T-cell (primary cell): Measurements from ENCODE around the gene TP53BP2. TPM values are rescaled to one million over a fixed set of nuclear protein-coding genes. Genes with fewer than 3 reads are reported as not detected.
"Not testable (repeated sequence)": the region's sequence is repeated elsewhere in the genome, so short reads cannot be mapped to it uniquely, and the experiment has no call there.

Experiments
- ATAC-seq, 4 experiments: fragments of 200-7000 bp in 3 of 4; fragments of 150-1000 bp in 1 of 4; cut with Tn5 transposase; replicated peaks in 1 of 4; 1 replicate in 3 of 4; 2 replicates in 1 of 4; pipeline ENCODE4 v1.10.0; 2021; ENCODE audit warnings: moderate library complexity in 3 of 4, mild to moderate bottlenecking in 2 of 4, moderate number of reproducible peaks in 1 of 4
- CTCF ChIA-PET, 2 donors: fragments of 300-600 bp; sonication (Branson Sonifier 250); formaldehyde crosslinking; loops; one replicate each; lab custom pipeline; 2022; ENCODE audit warnings: antibody characterized with exemption in 2 of 2; lab: Charles Lee
- POLR2A ChIA-PET, 2 donors: fragments of 300-600 bp; sonication (Branson Sonifier 250); formaldehyde crosslinking; loops; one replicate each; lab custom pipeline; 2022; ENCODE audit warnings: antibody characterized with exemption in 2 of 2; lab: Charles Lee
- DNase-seq, 35 experiments: peaks; one replicate each; pipeline versions ENCODE4 v3.0.0 to v3.0.0-alpha.2; 2013 to 2023
- H3K27ac ChIP-seq: one replicate; pipeline ENCODE4 v1.5.1; 2013; ENCODE audit warnings: low read length
- H3K27me3 ChIP-seq, 2 experiments: replicated peaks in 1 of 2; 1 replicate in 1 of 2; 2 replicates in 1 of 2; pipeline versions ENCODE4 v1.6.1 to v1.7.0; 2013; ENCODE audit warnings: low read length in 1 of 2, mixed read lengths in 1 of 2; ENCODE audit not compliant: control insufficient read depth in 2 of 2, insufficient read depth in 2 of 2; ENCODE audit errors: extremely low read depth in 1 of 2
- H3K36me3 ChIP-seq, 2 donors: 1 replicate in 1 of 2; 2 replicates in 1 of 2; pipeline versions ENCODE4 v1.6.1 to v1.7.0; 2013; ENCODE audit warnings: low read length in 1 of 2; ENCODE audit not compliant: control insufficient read depth in 2 of 2, insufficient read depth in 1 of 2; ENCODE audit errors: extremely low read depth in 1 of 2
- H3K4me1 ChIP-seq, 2 experiments: 1 replicate in 1 of 2; 2 replicates in 1 of 2; pipeline versions ENCODE4 v1.6.1 to v1.7.0; 2013; ENCODE audit warnings: low read length in 2 of 2, mixed read lengths in 1 of 2; ENCODE audit not compliant: insufficient read depth in 2 of 2, control insufficient read depth in 1 of 2; ENCODE audit errors: extremely low read depth in 1 of 2
- H3K4me3 ChIP-seq, 2 donors: 1 replicate in 1 of 2; 2 replicates in 1 of 2; pipeline versions ENCODE4 v1.5.1 to v1.7.0; 2013; ENCODE audit warnings: mild to moderate bottlenecking in 2 of 2, low read length in 1 of 2, moderate library complexity in 1 of 2; ENCODE audit not compliant: control insufficient read depth in 1 of 2; ENCODE audit errors: extremely low read depth in 1 of 2
- H3K9me3 ChIP-seq: 2 replicates; pipeline ENCODE4 v1.7.0; 2013
- H3K27ac Mint-ChIP-seq, 2 donors: one replicate each; pipeline ENCODE4 v1.8.0; 2020 to 2021; ENCODE audit warnings: mild to moderate bottlenecking in 2 of 2, mixed read lengths in 2 of 2
- H3K27me3 Mint-ChIP-seq, 2 donors: one replicate each; pipeline ENCODE4 v1.8.0; 2021 to 2022; ENCODE audit warnings: mixed read lengths in 2 of 2
- H3K36me3 Mint-ChIP-seq: one replicate; pipeline ENCODE4 v1.8.0; 2021; ENCODE audit warnings: mixed read lengths
- H3K4me1 Mint-ChIP-seq, 3 donors: one replicate each; pipeline ENCODE4 v1.8.0; 2020 to 2022; ENCODE audit warnings: mixed read lengths in 3 of 3, mild to moderate bottlenecking in 1 of 3
- H3K4me3 Mint-ChIP-seq, 3 donors: one replicate each; pipeline ENCODE4 v1.8.0; 2020 to 2022; ENCODE audit warnings: mild to moderate bottlenecking in 3 of 3, mixed read lengths in 3 of 3, moderate library complexity in 3 of 3
- H3K9me3 Mint-ChIP-seq, 3 donors: one replicate each; pipeline ENCODE4 v1.8.0; 2020 to 2022; ENCODE audit warnings: mixed read lengths in 3 of 3
- WGBS: methylation state at CpG from one replicate; pipeline ENCODE4 v1.1.5; 2013; ENCODE audit warnings: missing lambda C conversion rate; ENCODE audit not compliant: insufficient coverage; 5-methylcytosine and 5-hydroxymethylcytosine counted together
- total RNA-seq, 35 experiments: library from RNA in 6 of 35; stranded (reverse) in 6 of 35; fragments of 120-200 nt in 1 of 35; gene quantifications; one replicate each; pipeline versions ENCODE4 v1.2.1 to v1.2.4 and lab custom pipeline; 2013 to 2026

TP53BP2 gene, protein sequence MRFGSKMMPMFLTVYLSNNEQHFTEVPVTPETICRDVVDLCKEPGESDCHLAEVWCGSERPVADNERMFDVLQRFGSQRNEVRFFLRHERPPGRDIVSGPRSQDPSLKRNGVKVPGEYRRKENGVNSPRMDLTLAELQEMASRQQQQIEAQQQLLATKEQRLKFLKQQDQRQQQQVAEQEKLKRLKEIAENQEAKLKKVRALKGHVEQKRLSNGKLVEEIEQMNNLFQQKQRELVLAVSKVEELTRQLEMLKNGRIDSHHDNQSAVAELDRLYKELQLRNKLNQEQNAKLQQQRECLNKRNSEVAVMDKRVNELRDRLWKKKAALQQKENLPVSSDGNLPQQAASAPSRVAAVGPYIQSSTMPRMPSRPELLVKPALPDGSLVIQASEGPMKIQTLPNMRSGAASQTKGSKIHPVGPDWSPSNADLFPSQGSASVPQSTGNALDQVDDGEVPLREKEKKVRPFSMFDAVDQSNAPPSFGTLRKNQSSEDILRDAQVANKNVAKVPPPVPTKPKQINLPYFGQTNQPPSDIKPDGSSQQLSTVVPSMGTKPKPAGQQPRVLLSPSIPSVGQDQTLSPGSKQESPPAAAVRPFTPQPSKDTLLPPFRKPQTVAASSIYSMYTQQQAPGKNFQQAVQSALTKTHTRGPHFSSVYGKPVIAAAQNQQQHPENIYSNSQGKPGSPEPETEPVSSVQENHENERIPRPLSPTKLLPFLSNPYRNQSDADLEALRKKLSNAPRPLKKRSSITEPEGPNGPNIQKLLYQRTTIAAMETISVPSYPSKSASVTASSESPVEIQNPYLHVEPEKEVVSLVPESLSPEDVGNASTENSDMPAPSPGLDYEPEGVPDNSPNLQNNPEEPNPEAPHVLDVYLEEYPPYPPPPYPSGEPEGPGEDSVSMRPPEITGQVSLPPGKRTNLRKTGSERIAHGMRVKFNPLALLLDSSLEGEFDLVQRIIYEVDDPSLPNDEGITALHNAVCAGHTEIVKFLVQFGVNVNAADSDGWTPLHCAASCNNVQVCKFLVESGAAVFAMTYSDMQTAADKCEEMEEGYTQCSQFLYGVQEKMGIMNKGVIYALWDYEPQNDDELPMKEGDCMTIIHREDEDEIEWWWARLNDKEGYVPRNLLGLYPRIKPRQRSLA
- total RNA-seq (10 to 100 TPM; 46.9 to 84.0 (median 53.1) TPM), total RNA-seq (lab: John Stamatoyannopoulos, UW) (66.5 to 276 (median 120) reads per million in 29 experiments)
- 25.2 TPM for total RNA-seq (2013)

DNA sequence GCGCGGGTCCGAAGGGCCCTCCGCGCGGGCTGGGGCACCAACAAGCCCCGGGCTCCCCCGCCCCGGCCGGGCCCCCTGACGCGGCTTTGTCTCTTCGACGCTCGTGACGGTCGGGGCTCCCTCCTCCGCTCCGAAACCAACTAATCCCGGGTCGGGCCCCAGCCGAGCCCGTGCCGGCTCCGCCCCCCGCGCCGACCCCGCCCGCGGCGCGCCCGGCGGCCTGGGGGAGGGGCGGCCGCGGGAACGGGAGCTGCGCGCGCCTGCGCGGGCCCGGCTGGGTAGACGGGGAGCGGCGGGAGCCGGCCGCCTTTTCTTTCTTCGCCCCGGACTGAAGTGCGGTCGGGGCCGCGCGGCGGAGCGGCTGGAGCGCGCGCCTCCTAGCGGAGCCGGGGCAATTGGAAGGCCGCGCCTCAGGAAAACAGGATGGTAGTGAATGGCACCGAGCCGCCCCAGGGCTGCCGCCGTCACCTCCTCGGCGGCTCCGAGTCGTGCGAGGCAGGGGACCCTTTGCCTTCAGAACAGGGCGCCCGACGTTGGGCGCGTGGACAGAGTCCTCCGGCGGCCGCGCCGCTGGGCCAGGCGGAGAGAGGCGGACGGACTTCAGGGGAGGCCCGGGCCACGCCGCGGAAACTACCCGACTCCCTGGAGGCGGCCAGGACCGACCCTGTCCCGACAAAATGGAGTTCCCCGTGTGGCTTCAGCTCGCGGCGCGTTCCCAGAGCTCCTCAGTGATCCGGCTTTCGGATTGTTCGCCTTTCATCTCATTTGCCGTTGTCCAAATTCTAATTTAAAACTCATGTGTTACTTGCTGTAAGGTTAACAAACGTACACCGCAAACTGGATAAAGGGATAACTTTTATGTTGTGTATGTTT, at the start of gene TP53BP2:
TP53BP2 (minus strand) TSS at position 138 of the 873 bp plus-strand sequence. CDS start 267 bp downstream, outside the sequence.
- POLR2A ChIA-PET: interaction anchor here (0.6 to 3.2 kb wide), 8 partner anchors 10 to 54 kb away, joined by 3 to 22 read pairs (median 3); no protein-coding TSS in a partner anchor
- under 1% methylated on average over 88 of the region's 107 CpGs for WGBS
- peak within 1 kb of the TSS; percentile 94 to 97 (median 96) for H3K4me3 Mint-ChIP-seq
- H3K36me3 Mint-ChIP-seq: no peaks in the 10 kb centered on the region
- peak; percentile 73 to 92 (median 81) for DNase-seq
- H3K27ac Mint-ChIP-seq: peak within 1 kb of the TSS; percentile 96 to 97
- H3K4me1 Mint-ChIP-seq: peaks cover 35 to 52% (median 38%) of the 10 kb centered on the region in 3 donors
- peak within 1 kb of the TSS; percentile 74 to 85 for H3K4me3 ChIP-seq
- peaks cover 9 to 19% of the 10 kb centered on the region in 2 experiments for H3K4me1 ChIP-seq
- H3K27me3 ChIP-seq: no peaks in the 10 kb centered on the region
- ATAC-seq: peak; percentile 84 to 90 (median 86)
- no peaks in the 10 kb centered on the region for H3K27me3 Mint-ChIP-seq
- CTCF ChIA-PET: interaction anchor here in 1 of 2 donors (0.6 to 2.5 kb wide), 5 partner anchors 13 to 53 kb away, joined by 3 to 10 read pairs (median 10); no protein-coding TSS in a partner anchor
- H3K36me3 ChIP-seq: no peaks in the 10 kb centered on the region
- no peaks in the 10 kb centered on the region for H3K9me3 Mint-ChIP-seq
- peak within 1 kb of the TSS; percentile 88 for H3K27ac ChIP-seq
- H3K9me3 ChIP-seq: no peaks in the 10 kb centered on the region

DNA sequence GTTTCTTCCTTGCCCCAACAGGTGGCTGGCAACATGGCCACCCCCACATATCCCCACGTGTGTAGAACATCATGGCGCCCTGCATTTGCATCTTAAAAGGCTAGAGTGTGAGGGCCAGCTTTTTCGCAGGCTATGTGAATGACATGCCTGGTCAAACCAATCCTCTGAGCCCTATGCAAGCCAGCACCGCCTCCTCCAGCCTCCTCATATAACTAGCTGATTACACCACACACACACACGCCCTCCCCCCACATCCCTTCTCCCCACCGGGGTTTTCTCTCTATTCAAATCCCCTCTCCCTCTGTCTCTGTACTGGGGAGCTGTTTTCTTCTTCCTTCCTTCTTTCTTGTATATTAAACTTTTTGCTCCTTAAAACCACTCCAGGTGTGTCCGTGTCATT, 44.7 kb upstream of the TP53BP2 start:
- POLR2A ChIA-PET, H3K36me3 Mint-ChIP-seq, H3K9me3 Mint-ChIP-seq, H3K36me3 ChIP-seq, H3K4me3 Mint-ChIP-seq, ATAC-seq, H3K27ac Mint-ChIP-seq, H3K27me3 Mint-ChIP-seq, H3K4me1 Mint-ChIP-seq, CTCF ChIA-PET, H3K27ac ChIP-seq, H3K9me3 ChIP-seq, DNase-seq, H3K4me3 ChIP-seq, H3K4me1 ChIP-seq, H3K27me3 ChIP-seq: not testable (repeated sequence)
- WGBS: no CpG with 5 or more reads among the region's 7 CpGs

DNA sequence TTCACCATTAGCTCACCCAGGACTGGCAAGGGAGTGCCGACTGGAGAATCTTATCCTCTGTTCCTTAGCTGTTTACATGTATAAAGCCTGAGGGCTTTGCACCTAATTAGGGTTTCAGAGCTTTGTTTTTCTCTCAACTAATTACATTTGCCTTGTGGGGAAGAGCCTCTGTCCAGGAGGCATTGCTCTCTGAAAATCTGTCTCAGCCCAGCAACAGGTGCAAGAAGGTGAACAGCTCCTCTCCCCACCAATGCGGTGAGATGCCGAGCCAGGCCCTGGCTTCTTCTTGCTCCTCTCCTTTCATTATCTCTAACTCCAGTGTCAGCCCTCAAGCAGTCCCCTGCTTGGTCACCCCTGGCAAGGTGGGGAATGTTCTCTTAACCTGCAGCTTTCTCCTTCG, 43.6 kb upstream of the TP53BP2 start:
- H3K27me3 ChIP-seq, POLR2A ChIA-PET, H3K27ac ChIP-seq, H3K9me3 ChIP-seq, ATAC-seq, H3K9me3 Mint-ChIP-seq, DNase-seq, H3K4me3 ChIP-seq, H3K27me3 Mint-ChIP-seq, CTCF ChIA-PET, H3K36me3 ChIP-seq, H3K4me3 Mint-ChIP-seq, H3K4me1 Mint-ChIP-seq, H3K4me1 ChIP-seq, H3K36me3 Mint-ChIP-seq, H3K27ac Mint-ChIP-seq: not testable (repeated sequence)
- WGBS: no CpG with 5 or more reads among the region's 4 CpGs

DNA sequence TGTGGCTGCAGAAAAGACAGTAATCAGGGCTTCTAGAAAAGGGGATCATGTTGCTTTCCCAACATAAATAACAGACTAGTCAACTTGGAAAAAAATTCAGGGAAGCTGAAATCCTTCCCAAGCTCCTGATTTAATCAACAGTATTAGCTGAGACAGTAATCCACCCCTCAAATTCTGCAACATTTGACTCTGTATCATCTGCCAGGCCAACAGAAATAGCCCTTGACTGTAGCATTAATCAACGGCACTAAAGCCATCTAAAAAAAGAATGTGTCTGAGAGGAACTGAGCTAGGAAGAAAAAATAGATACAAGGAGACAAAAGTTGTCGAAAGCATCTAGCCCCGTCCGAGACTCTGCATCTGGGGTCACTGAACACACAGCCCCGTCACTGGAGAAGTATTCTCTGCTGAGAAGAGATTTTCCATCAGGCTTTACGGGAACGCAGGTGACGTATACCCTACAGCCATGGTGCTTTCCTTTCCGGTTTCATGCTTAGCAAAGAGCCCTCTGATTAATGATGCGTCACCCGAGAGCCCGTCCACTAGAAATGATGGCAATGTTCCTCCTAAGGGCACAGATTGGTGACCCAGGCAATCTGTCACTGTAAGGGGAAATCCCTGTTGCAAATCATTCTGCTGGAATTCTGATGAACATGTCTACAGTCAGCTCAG, 42.1 kb upstream of the TP53BP2 start:
- WGBS: 82% methylated on average over 12 of the region's 12 CpGs
- H3K27me3 Mint-ChIP-seq: no peaks in the 10 kb centered on the region
- H3K36me3 Mint-ChIP-seq: no peaks in the 10 kb centered on the region
- no peak overlapping the region for H3K4me3 ChIP-seq
- no peaks in the 10 kb centered on the region for H3K4me1 ChIP-seq
- ChIA-PET CTCF (no interaction called here), POLR2A (no interaction called here)
- no peak overlapping the region for H3K27ac Mint-ChIP-seq
- no peaks in the 10 kb centered on the region for H3K9me3 Mint-ChIP-seq
- no peaks in the 10 kb centered on the region for H3K27me3 ChIP-seq
- H3K36me3 ChIP-seq: no peaks in the 10 kb centered on the region
- DNase-seq (no peak), ATAC-seq (no peak)
- H3K27ac ChIP-seq: no peak overlapping the region
- no peaks in the 10 kb centered on the region for H3K9me3 ChIP-seq
- no peak overlapping the region for H3K4me3 Mint-ChIP-seq
- H3K4me1 Mint-ChIP-seq: no peaks in the 10 kb centered on the region

DNA sequence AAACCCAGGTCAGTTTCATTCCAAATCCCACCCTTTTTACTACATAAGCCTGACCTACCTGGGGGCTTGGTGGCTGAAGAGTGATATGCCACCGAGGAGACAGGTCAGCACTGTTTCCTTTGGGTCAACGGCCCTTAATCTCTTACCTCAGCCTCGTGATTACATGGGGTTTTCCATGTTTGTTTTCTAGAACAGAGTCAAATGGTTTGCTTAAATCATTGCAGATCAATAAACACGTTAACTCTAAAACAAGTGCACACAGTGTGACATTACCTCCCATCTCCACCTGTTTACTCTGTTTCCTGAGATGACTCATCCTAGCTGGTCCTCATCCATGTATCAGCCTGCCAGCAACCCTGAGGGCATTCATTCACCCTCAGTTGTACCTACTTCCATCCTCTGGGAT, 40.8 kb upstream of the TP53BP2 start:
- ATAC-seq (no peak), DNase-seq (no peak)
- no peak overlapping the region for H3K4me3 ChIP-seq
- Mint-ChIP-seq H3K27me3 (no peaks in the 10 kb centered on the region), H3K9me3 (no peaks in the 10 kb centered on the region), H3K4me1 (no peaks in the 10 kb centered on the region), H3K27ac (no peak overlapping the region), H3K36me3 (no peaks in the 10 kb centered on the region), H3K4me3 (no peak overlapping the region)
- POLR2A ChIA-PET: interaction anchor here in 1 of 2 donors (0.7 kb wide), 1 partner anchor 51 kb away, joined by 3 read pairs; no protein-coding TSS in a partner anchor
- no peaks in the 10 kb centered on the region for H3K36me3 ChIP-seq
- no peaks in the 10 kb centered on the region for H3K9me3 ChIP-seq
- CTCF ChIA-PET: no interaction called here
- no peak overlapping the region for H3K27ac ChIP-seq
- H3K27me3 ChIP-seq: peaks cover 0 to 3% of the 10 kb centered on the region in 2 experiments
- WGBS: 77% methylated on average over 3 of the region's 4 CpGs
- H3K4me1 ChIP-seq: no peaks in the 10 kb centered on the region
